ENCODE results near the gene PHLDA1.

GRCh38 chr12:76024942-76025600 lies 6.5 kb downstream of the PHLDA1 start:
- TF ChIP-seq TCF7 (IDR thresholded peaks at IDR 0.05; ENCODE audit: borderline replicate concordance): no peak
- TF ChIP-seq CREB1 (IDR thresholded peaks at IDR 0.05; ENCODE audit: low read depth): no peak
- TF ChIP-seq MAX (IDR thresholded peaks at IDR 0.05; ENCODE audit: low read depth, low read length): no peak
- no peak for TF ChIP-seq REST (IDR thresholded peaks at IDR 0.05; ENCODE audit: low read depth, low read length)
- no peak for TF ChIP-seq POLR2A (IDR thresholded peaks at IDR 0.05; ENCODE audit: low read depth, low read length)
- TF ChIP-seq CTCF (IDR thresholded peaks at IDR 0.05 in 2 of 3, conservative IDR thresholded peaks at IDR 0.05 in 1 of 3; ENCODE audit: control insufficient read depth in 2 of 3, extremely low read depth in 1 of 3, insufficient read depth in 1 of 3, low read depth in 3 of 3, low read length in 3 of 3): no peak
- no peak for TF ChIP-seq BCLAF1 (IDR thresholded peaks at IDR 0.05)
- no peak for TF ChIP-seq KAT2A (conservative IDR thresholded peaks at IDR 0.05; ENCODE audit: control insufficient read depth, low read depth, low read length)
- TF ChIP-seq ZNF274 (IDR thresholded peaks at IDR 0.05; ENCODE audit: insufficient read depth, insufficient read length): no peak
- TF ChIP-seq TAF1 (IDR thresholded peaks at IDR 0.05; ENCODE audit: borderline replicate concordance, low read depth, low read length): no peak
- no peak for TF ChIP-seq HCFC1 (IDR thresholded peaks at IDR 0.05; ENCODE audit: low read length)
